ENCODE measurements around the gene PANK4. TPM values are rescaled to one million over a fixed set of nuclear protein-coding genes. Genes with fewer than 3 reads are reported as not detected.

PANK4 gene
- total and polyA plus RNA-seq, 10 of the 15 experiments (the other 5 are each of a cell fraction or from before 2014, with no cell fraction given), result 0.35 to 38.0 (median 18.6) TPM

GRCh38 chr1:2556678-2557481 lies 30.5 kb upstream of the PANK4 start (continued):
- TF ChIP-seq KAT2A (conservative IDR thresholded peaks at IDR 0.05; ENCODE audit: control insufficient read depth, low read depth, low read length) (no peak), ETV6 (conservative IDR thresholded peaks at IDR 0.05 in 1 of 2, IDR thresholded peaks at IDR 0.05 in 1 of 2; ENCODE audit: borderline replicate concordance in 1 of 2, low read depth in 1 of 2) (no peak), POU2F2 (IDR thresholded peaks at IDR 0.05; ENCODE audit: borderline replicate concordance, low read depth, low read length) (no peak), KLF5 (IDR thresholded peaks at IDR 0.05; ENCODE audit: partially characterized antibody) (no peak), TARDBP (IDR thresholded peaks at IDR 0.05; ENCODE audit: borderline replicate concordance) (no peak), IRF5 (IDR thresholded peaks at IDR 0.05; ENCODE audit: borderline replicate concordance) (no peak), STAT1 (conservative IDR thresholded peaks at IDR 0.05) (no peak), STAT3 (IDR thresholded peaks at IDR 0.05; ENCODE audit: low read depth, low read length) (no peak), HDGF (IDR thresholded peaks at IDR 0.05) (no peak; the same call in 1 of the 2 replicates), MAX (IDR thresholded peaks at IDR 0.05; ENCODE audit: low read depth, low read length) (no peak), TAF1 (IDR thresholded peaks at IDR 0.05; ENCODE audit: borderline replicate concordance, low read depth, low read length) (no peak), BMI1 (IDR thresholded peaks at IDR 0.05; ENCODE audit: borderline replicate concordance) (no peak), SREBF1 (IDR thresholded peaks at IDR 0.05; ENCODE audit: low read length) (no peak), TCF7 (IDR thresholded peaks at IDR 0.05; ENCODE audit: borderline replicate concordance) (no peak), SIN3A (IDR thresholded peaks at IDR 0.05; ENCODE audit: low read depth, low read length) (no peak), MEF2B (IDR thresholded peaks at IDR 0.05; ENCODE audit: partially characterized antibody, poor library complexity, severe bottlenecking) (no peak), ZNF24 (IDR thresholded peaks at IDR 0.05) (no peak), EZH2 (IDR thresholded peaks at IDR 0.05; ENCODE audit: borderline replicate concordance, control insufficient read depth, low read depth, low read length) (no peak), ZSCAN29 (IDR thresholded peaks at IDR 0.05) (no peak), MXI1 (IDR thresholded peaks at IDR 0.05; ENCODE audit: low read depth, low read length) (0 out of 2 replicates have a peak, but pooled peaks have one; percentile 28), JUND (IDR thresholded peaks at IDR 0.05; ENCODE audit: low read depth, low read length) (no peak), FOS (IDR thresholded peaks at IDR 0.05; ENCODE audit: borderline replicate concordance, extremely low read depth, insufficient read length) (no peak), ZNF274 (IDR thresholded peaks at IDR 0.05; ENCODE audit: insufficient read depth, insufficient read length) (no peak), ZNF622 (IDR thresholded peaks at IDR 0.05) (no peak), ZNF207 (IDR thresholded peaks at IDR 0.05; ENCODE audit: borderline replicate concordance) (no peak; the same call in 1 of the 2 replicates), RAD51 (IDR thresholded peaks at IDR 0.05) (no peak), BHLHE40 (IDR thresholded peaks at IDR 0.05; ENCODE audit: borderline replicate concordance in 1 of 2, low read depth in 2 of 2, low read length in 1 of 2) (peak; percentile 36 to 67; a peak in 2 of 4 replicates)
- TF ChIP-seq, protein P1, sequence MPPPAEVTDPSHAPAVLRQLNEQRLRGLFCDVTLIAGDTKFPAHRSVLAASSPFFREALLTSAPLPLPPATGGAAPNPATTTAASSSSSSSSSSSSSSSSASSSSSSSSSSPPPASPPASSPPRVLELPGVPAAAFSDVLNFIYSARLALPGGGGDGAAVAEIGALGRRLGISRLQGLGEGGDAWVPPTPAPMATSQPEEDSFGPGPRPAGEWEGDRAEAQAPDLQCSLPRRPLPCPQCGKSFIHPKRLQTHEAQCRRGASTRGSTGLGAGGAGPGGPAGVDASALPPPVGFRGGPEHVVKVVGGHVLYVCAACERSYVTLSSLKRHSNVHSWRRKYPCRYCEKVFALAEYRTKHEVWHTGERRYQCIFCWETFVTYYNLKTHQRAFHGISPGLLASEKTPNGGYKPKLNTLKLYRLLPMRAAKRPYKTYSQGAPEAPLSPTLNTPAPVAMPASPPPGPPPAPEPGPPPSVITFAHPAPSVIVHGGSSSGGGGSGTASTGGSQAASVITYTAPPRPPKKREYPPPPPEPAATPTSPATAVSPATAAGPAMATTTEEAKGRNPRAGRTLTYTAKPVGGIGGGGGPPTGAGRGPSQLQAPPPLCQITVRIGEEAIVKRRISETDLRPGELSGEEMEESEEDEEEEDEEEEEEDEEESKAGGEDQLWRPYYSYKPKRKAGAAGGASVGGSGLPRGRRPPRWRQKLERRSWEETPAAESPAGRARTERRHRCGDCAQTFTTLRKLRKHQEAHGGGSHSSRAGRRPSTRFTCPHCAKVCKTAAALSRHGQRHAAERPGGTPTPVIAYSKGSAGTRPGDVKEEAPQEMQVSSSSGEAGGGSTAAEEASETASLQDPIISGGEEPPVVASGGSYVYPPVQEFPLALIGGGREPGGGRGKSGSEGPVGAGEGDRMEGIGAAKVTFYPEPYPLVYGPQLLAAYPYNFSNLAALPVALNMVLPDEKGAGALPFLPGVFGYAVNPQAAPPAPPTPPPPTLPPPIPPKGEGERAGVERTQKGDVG (CRISPR knock-in tag; IDR thresholded peaks at IDR 0.05), result no peak

Data from GM12878 (cell line).